GM12875 (cell line): ENCODE results near the gene NCCRP1.

ENCODE experiments used
- H3K4me3 ChIP-seq: one replicate; pipeline ENCODE4 v1.5.1; 2011; ENCODE audit warnings: low read depth, low read length, control low read depth
- CTCF ChIP-seq: IDR thresholded peaks from 2 replicates; pipeline ENCODE4 v1.5.1; 2011; ENCODE audit warnings: low read depth, mild to moderate bottlenecking, control low read depth, inconsistent platforms, low read length, moderate library complexity, borderline replicate concordance; ENCODE audit not compliant: insufficient read depth

NCCRP1 gene

GRCh38 chr19:39196860-39197562 is at the start of gene NCCRP1:
TSS of gene NCCRP1 (plus strand) at chr19:39196964. CDS start at chr19:39196983, 19 bp downstream.
- TF ChIP-seq CTCF = no peak
- H3K4me3 ChIP-seq = no peak within 1 kb of the TSS

GRCh38 chr19:39147480-39147879 is 49.3 kb upstream of the NCCRP1 start:
- no peak for TF ChIP-seq CTCF
- H3K4me3 ChIP-seq = no peak overlapping the region

GRCh38 chr19:39148939-39149529 is 47.7 kb upstream of the NCCRP1 start:
- no peak for TF ChIP-seq CTCF
- H3K4me3 ChIP-seq = no peak overlapping the region

- no peak overlapping the region for H3K4me3 ChIP-seq
- no peak for TF ChIP-seq CTCF
Measured at GRCh38 chr19:39150235-39150634, 46.5 kb upstream of the NCCRP1 start.

- H3K4me3 ChIP-seq = no peak overlapping the region
- TF ChIP-seq CTCF = no peak
Measured at GRCh38 chr19:39150807-39151600, 45.8 kb upstream of the NCCRP1 start.

GRCh38 chr19:39152066-39152465 is 44.7 kb upstream of the NCCRP1 start:
- no peak for TF ChIP-seq CTCF
- no peak overlapping the region for H3K4me3 ChIP-seq
